ENCODE measurements around the gene APOL3.
"Not testable (repeated sequence)": the region's sequence is repeated elsewhere in the genome, so short reads cannot be mapped to it uniquely, and the experiment has no call there.

The APOL3 gene

GRCh38 chr22:36111316-36111715, 49.2 kb downstream of the APOL3 start:
- Histone ChIP-seq H3K27ac (no peak overlapping the region), H3K4me3 (no peak overlapping the region)

GRCh38 chr22:36110306-36110881, 50.2 kb downstream of the APOL3 start:
- H3K27ac ChIP-seq = no peak overlapping the region
- H3K4me3 ChIP-seq = no peak overlapping the region

GRCh38 chr22:36107436-36107835, 53.1 kb downstream of the APOL3 start:
- H3K4me3 ChIP-seq = no peak overlapping the region
- no peak overlapping the region for H3K27ac ChIP-seq

- Histone ChIP-seq H3K4me3 (no peak overlapping the region), H3K27ac (no peak overlapping the region)
These were observed 53.6 kb downstream of the APOL3 start for GRCh38 chr22:36106910-36107309.

- Histone ChIP-seq H3K4me3 (no peak overlapping the region), H3K27ac (no peak overlapping the region)
These were observed 55.6 kb downstream of the APOL3 start for GRCh38 chr22:36104988-36105387.

GRCh38 chr22:36104435-36104834, 56.1 kb downstream of the APOL3 start:
- Histone ChIP-seq H3K27ac (no peak overlapping the region), H3K4me3 (no peak overlapping the region)

- H3K4me3 ChIP-seq = no peak overlapping the region
- H3K27ac ChIP-seq = no peak overlapping the region
These were observed 56.7 kb downstream of the APOL3 start for GRCh38 chr22:36103891-36104290.

GRCh38 chr22:36102995-36103394, 57.6 kb downstream of the APOL3 start:
- H3K4me3 ChIP-seq = no peak overlapping the region
- no peak overlapping the region for H3K27ac ChIP-seq

- Histone ChIP-seq H3K27ac (no peak overlapping the region), H3K4me3 (no peak overlapping the region)
These were observed 58.8 kb downstream of the APOL3 start for GRCh38 chr22:36101756-36102155.

GRCh38 chr22:36100908-36101307, 59.6 kb downstream of the APOL3 start:
- not testable (repeated sequence) for H3K4me3 ChIP-seq, H3K27ac ChIP-seq

GRCh38 chr22:36100134-36100824, 60.3 kb downstream of the APOL3 start:
- Histone ChIP-seq H3K4me3 (no peak overlapping the region), H3K27ac (no peak overlapping the region)

- H3K27ac ChIP-seq, H3K4me3 ChIP-seq: not testable (repeated sequence)
These were observed 61.0 kb downstream of the APOL3 start for GRCh38 chr22:36099561-36099960.

GRCh38 chr22:36097880-36098279, 62.7 kb downstream of the APOL3 start:
- Histone ChIP-seq H3K4me3 (no peak overlapping the region), H3K27ac (no peak overlapping the region)

- H3K27ac ChIP-seq, H3K4me3 ChIP-seq: not testable (repeated sequence)
These were observed 69.8 kb downstream of the APOL3 start for GRCh38 chr22:36090772-36091171.

Data from skin epidermis (tissue), 12 donors.